ENCODE results near the gene LVRN.

LVRN gene

GRCh38 chr5:116025866-116026265 lies 63.6 kb downstream of the LVRN start:
- DNase-seq = no peak

GRCh38 chr5:116032094-116032517 lies 69.8 kb downstream of the LVRN start, which contains the start of gene ARL14EPL:
Gene ARL14EPL (plus strand): TSS chr5:116032472. CDS start chr5:116051466, 18,994 bp downstream.
- DNase-seq = no peak

GRCh38 chr5:116032991-116033390 lies 70.7 kb downstream of the LVRN start:
- no peak for DNase-seq

- DNase-seq = no peak
These were observed 72.8 kb downstream of the LVRN start for GRCh38 chr5:116035123-116035522.

GRCh38 chr5:116037236-116037822 lies 75.1 kb downstream of the LVRN start:
- DNase-seq = no peak

- DNase-seq = no peak
These were observed 76.5 kb downstream of the LVRN start for GRCh38 chr5:116038817-116039216.

GRCh38 chr5:116042375-116042774 lies 80.1 kb downstream of the LVRN start:
- DNase-seq = no peak

GRCh38 chr5:116044073-116044472 lies 81.8 kb downstream of the LVRN start:
- no peak for DNase-seq

- DNase-seq = no peak
These were observed 83.5 kb downstream of the LVRN start for GRCh38 chr5:116045821-116046220.

GRCh38 chr5:116046261-116046660 lies 84.0 kb downstream of the LVRN start:
- DNase-seq = no peak

- DNase-seq = no peak
These were observed 84.5 kb downstream of the LVRN start for GRCh38 chr5:116046823-116047222.

- no peak for DNase-seq
These were observed 96.2 kb downstream of the LVRN start for GRCh38 chr5:116058346-116058936.

GRCh38 chr5:116062352-116062751 lies 100.1 kb downstream of the LVRN start:
- no peak for DNase-seq

GRCh38 chr5:116063950-116064349 lies 101.7 kb downstream of the LVRN start:
- no peak for DNase-seq

- no peak for DNase-seq
These were observed 105.9 kb downstream of the LVRN start for GRCh38 chr5:116068028-116068632.

GRCh38 chr5:116071211-116071610 lies 108.9 kb downstream of the LVRN start:
- no peak for DNase-seq

- no peak for DNase-seq
These were observed 113.0 kb downstream of the LVRN start for GRCh38 chr5:116075191-116075831.

GRCh38 chr5:116076496-116076895 lies 114.2 kb downstream of the LVRN start:
- DNase-seq = no peak

All from NCI-H524 treated with DMSO at 0.1 percent for 48 hours (cell line).